HCT116 (cell line): ENCODE measurements around the gene LINGO1. TPM values are rescaled to one million over a fixed set of nuclear protein-coding genes. Genes with fewer than 3 reads are reported as not detected.

Source experiments
- ATAC-seq: fragments of 200-7000 bp; cut with Tn5 transposase; 2 replicates; pipeline ENCODE4 v1.9.1; 2020; ENCODE audit warnings: mild to moderate bottlenecking, moderate library complexity
- BruUV-seq: library from RNA; stranded (reverse); fragments of 400-500 nt; replicated peaks from 2 replicates; lab custom pipeline; 2021; lab: Mats Ljungman, UMichigan
- CTCF ChIA-PET: fragments of 300-600 bp; sonication (Branson Sonifier 250); formaldehyde crosslinking; loops from one replicate; lab custom pipeline; 2021; ENCODE audit warnings: antibody characterized with exemption; lab: Charles Lee
- POLR2A ChIA-PET: fragments of 300-600, 350-600 bp; sonication (Branson Sonifier 250); formaldehyde crosslinking; loops from one replicate; lab custom pipeline; 2021; ENCODE audit warnings: antibody characterized with exemption; lab: Charles Lee
- RAD21 ChIA-PET, 2 experiments: fragments of 300-600 bp; sonication (Branson Sonifier 250); formaldehyde crosslinking; loops; one replicate each; lab custom pipeline; 2023; ENCODE audit warnings: low total read pairs in 2 of 2; ENCODE audit not compliant: uncharacterized antibody in 2 of 2, unreplicated experiment in 2 of 2, low non-redundant PET in 1 of 2; lab: Charles Lee
- DNase-seq: peaks from one replicate; pipeline ENCODE4 v3.0.0-alpha.2; 2010; ENCODE audit warnings: low read depth, low spot score
- H2AFZ ChIP-seq: fragments of 200-600 bp; shearing (Covaris generic), sonication (generic); 2 replicates; pipeline ENCODE4 v1.6.1; 2017; ENCODE audit warnings: low read depth, mixed run types, mixed read lengths, antibody characterized with exemption, low read length; ENCODE audit not compliant: poor library complexity, severe bottlenecking
- H3K27ac ChIP-seq: 2 replicates; pipeline ENCODE4 v1.5.1; 2012; ENCODE audit warnings: low read depth, low read length
- H3K27me3 ChIP-seq: fragments of 200-600 bp; sonication (generic); 2 replicates; pipeline ENCODE4 v1.6.1; 2016; ENCODE audit warnings: mixed run types, low read length, mixed read lengths; ENCODE audit not compliant: insufficient read depth
- H3K36me3 ChIP-seq, 2 experiments: fragments of 200-500 bp in 1 of 2; fragments of 200-600 bp in 1 of 2; sonication (Bioruptor generic) in 1 of 2; sonication (generic) in 1 of 2; 2 replicates each; pipeline versions ENCODE4 v1.5.1 to v1.6.1; 2014 to 2016; ENCODE audit warnings: low read length in 2 of 2, inconsistent platforms in 1 of 2, mixed read lengths in 1 of 2, mixed run types in 1 of 2; ENCODE audit not compliant: insufficient read depth in 2 of 2, control insufficient read depth in 1 of 2
- H3K4me1 ChIP-seq, 2 experiments: fragments of 200-600 bp in 1 of 2; sonication (generic) in 1 of 2; 2 replicates each; pipeline versions ENCODE4 v1.5.1 to v1.6.1; 2012 to 2017; ENCODE audit warnings: low read length in 2 of 2, inconsistent platforms in 1 of 2, mild to moderate bottlenecking in 1 of 2, mixed read lengths in 1 of 2, mixed run types in 1 of 2, moderate library complexity in 1 of 2; ENCODE audit not compliant: insufficient read depth in 2 of 2, control insufficient read depth in 1 of 2
- H3K4me2 ChIP-seq: fragments of 200-600 bp; sonication (generic); 2 replicates; pipeline ENCODE4 v1.6.1; 2017; ENCODE audit warnings: mixed run types, low read length, mixed read lengths
- H3K4me3 ChIP-seq, 2 experiments: fragments of 200-600 bp in 1 of 2; sonication (generic) in 1 of 2; replicated peaks in 1 of 2; 2 replicates each; pipeline ENCODE4 v1.5.1; 2011 to 2016; ENCODE audit warnings: low read length in 2 of 2, control low read depth in 1 of 2, low read depth in 1 of 2, mild to moderate bottlenecking in 1 of 2, mixed read lengths in 1 of 2, mixed run types in 1 of 2
- H3K79me2 ChIP-seq: fragments of 200-600 bp; sonication (generic); 2 replicates; pipeline ENCODE4 v1.6.1; 2017; ENCODE audit warnings: mild to moderate bottlenecking, mixed run types, low read length, moderate library complexity, mixed read lengths; ENCODE audit not compliant: insufficient read depth
- H3K9ac ChIP-seq: fragments of 200-600 bp; sonication (generic); 2 replicates; pipeline ENCODE4 v1.6.1; 2016; ENCODE audit warnings: low read length, mixed read lengths
- H3K9me2 ChIP-seq: fragments of 200-600 bp; sonication (generic), shearing (Covaris generic); 2 replicates; pipeline ENCODE4 v1.6.1; 2017; ENCODE audit warnings: mixed run types, mild to moderate bottlenecking, moderate library complexity; ENCODE audit not compliant: insufficient read depth
- H3K9me3 ChIP-seq, 2 experiments: fragments of 200-500 bp in 1 of 2; fragments of 200-600 bp in 1 of 2; sonication (Bioruptor generic) in 1 of 2; sonication (generic) in 1 of 2; 2 replicates each; pipeline ENCODE4 v1.6.1; 2014 to 2017; ENCODE audit warnings: low read length in 2 of 2, mixed read lengths in 2 of 2, inconsistent platforms in 1 of 2, low read depth in 1 of 2, mild to moderate bottlenecking in 1 of 2, mixed run types in 1 of 2, moderate library complexity in 1 of 2; ENCODE audit not compliant: control insufficient read depth in 1 of 2, insufficient read depth in 1 of 2
- H4K20me1 ChIP-seq: fragments of 200-600 bp; sonication (generic), shearing (Covaris generic); 2 replicates; pipeline ENCODE4 v1.6.1; 2017; ENCODE audit warnings: mixed run types, mild to moderate bottlenecking, moderate library complexity; ENCODE audit not compliant: insufficient read depth
- CBX3 ChIP-seq: IDR thresholded peaks from 2 replicates; pipeline ENCODE4 v1.6.1; 2012; ENCODE audit warnings: low read depth
- EGR1 ChIP-seq: IDR thresholded peaks from 2 replicates; pipeline ENCODE4 v1.6.1; 2012; ENCODE audit warnings: low read depth
- EZH2phosphoT487 ChIP-seq: fragments of 200-600 bp; IDR thresholded peaks from 2 replicates; pipeline ENCODE4 v1.6.1; 2018; ENCODE audit warnings: antibody characterized with exemption, borderline replicate concordance
- JUND ChIP-seq: IDR thresholded peaks from 2 replicates; pipeline ENCODE4 v1.6.1; 2012
- POLR2AphosphoS5 ChIP-seq: IDR thresholded peaks from 2 replicates; pipeline ENCODE4 v1.6.1; 2011; ENCODE audit warnings: mild to moderate bottlenecking, low read depth, low read length, moderate library complexity
- TCF7L2 ChIP-seq: IDR thresholded peaks from 2 replicates; pipeline ENCODE4 v1.7.0; 2011; ENCODE audit warnings: borderline replicate concordance, inconsistent platforms; ENCODE audit not compliant: insufficient read depth, insufficient read length; ENCODE audit errors: extremely low read depth
- ZFX ChIP-seq: fragments of 450-650 bp; IDR thresholded peaks from 2 replicates; pipeline ENCODE4 v1.6.1; 2017
- intact Hi-C: fragments of 100-400 bp; cut with micrococcal nuclease; formaldehyde crosslinking; loops from 2 replicates; pipeline ENCODE4 v1.10.0; 2022
- total RNA-seq: library from RNA; stranded (reverse); gene quantifications from one replicate; pipeline ENCODE4 v1.2.1, GENCODE V29; 2021; ENCODE audit not compliant: unreplicated experiment

LINGO1 gene
- total RNA-seq, 1 experiment from 2014 or later, result 15.6 TPM

DNA sequence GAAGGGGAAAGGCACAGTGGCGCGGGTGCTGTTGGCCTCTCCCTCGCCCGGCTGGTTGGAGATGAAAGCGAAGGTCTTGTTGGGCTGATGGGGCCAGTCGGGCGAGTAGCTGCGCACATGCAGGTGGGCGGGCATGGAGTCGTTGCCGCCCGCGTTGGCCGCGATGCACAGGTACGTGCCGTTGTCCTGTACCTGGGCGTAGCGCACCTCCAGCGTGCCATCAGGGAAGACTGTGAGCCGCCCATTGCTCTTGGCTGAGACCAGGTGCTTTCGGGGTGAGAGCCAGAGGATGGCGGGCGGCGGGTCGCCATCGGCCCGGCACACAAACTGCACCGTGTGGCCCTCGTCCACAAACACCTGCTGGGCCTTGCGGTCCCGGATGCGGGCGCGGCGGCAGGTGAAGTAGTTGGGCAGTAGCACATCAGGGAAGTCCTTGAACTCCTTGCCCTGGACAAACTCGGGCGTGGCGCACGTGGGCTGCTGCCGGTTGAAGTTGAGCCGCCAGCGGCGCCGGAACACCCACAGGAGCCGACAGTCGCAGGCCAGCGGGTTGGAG is 18.4 kb downstream of the LINGO1 start:
- intact Hi-C loops, result no loop called here
- BruUV-seq, result no TSS peak
- CTCF ChIA-PET, result no interaction called here
- Histone ChIP-seq H3K9me3 (no peaks in the 10 kb centered on the region), H3K27me3 (no peaks in the 10 kb centered on the region), H3K9ac (no peak overlapping the region), H3K9me2 (no peaks in the 10 kb centered on the region), H3K4me2 (no peak overlapping the region), H4K20me1 (no peaks in the 10 kb centered on the region), H3K4me1 (peaks cover 0 to 15% of the 10 kb centered on the region in 2 experiments; a peak in 2 of 4 replicates), H3K4me3 (no peak overlapping the region), H3K36me3 (no peaks in the 10 kb centered on the region), H3K27ac (no peak overlapping the region), H3K79me2 (no peaks in the 10 kb centered on the region), H2AFZ (no peak overlapping the region)
- POLR2A ChIA-PET, result no interaction called here
- DNase-seq (no peak), ATAC-seq (no peak)
- RAD21 ChIA-PET, result no interaction called here
- no peak for TF ChIP-seq EGR1
- no peak for TF ChIP-seq ZFX
- TF ChIP-seq POLR2AphosphoS5, result no peak

DNA sequence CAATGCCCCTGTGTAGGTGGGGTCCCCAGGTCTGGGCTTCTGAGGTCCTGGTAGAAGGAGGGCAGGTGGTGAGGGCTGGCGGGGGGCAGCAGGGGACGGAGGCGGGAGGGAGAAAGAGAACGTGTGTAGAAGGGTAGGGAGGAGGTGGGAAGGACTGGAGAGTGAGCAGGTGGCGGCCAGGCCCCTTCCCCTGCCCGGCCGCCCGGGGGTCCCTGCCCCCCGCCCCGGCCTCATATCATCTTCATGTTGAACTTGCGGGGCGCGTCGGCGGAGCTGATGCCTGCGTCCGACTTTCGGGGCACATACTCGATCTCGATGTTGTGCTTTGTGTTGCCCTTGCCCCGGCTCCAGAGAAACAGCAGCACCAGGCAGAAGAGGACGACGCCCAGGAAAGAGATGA is 18.9 kb downstream of the LINGO1 start:
- CTCF ChIA-PET, result no interaction called here

More for the DNA sequence above, 18.9 kb downstream of the LINGO1 start:
- Histone ChIP-seq H3K27ac (no peak overlapping the region), H3K4me1 (peaks cover 0 to 20% of the 10 kb centered on the region in 2 experiments; a peak in 3 of 4 replicates), H3K9ac (no peak overlapping the region), H3K4me2 (no peak overlapping the region), H3K9me2 (no peaks in the 10 kb centered on the region), H3K36me3 (no peaks in the 10 kb centered on the region), H3K27me3 (no peaks in the 10 kb centered on the region), H4K20me1 (no peaks in the 10 kb centered on the region), H3K4me3 (no peak overlapping the region), H3K79me2 (no peaks in the 10 kb centered on the region), H2AFZ (no peak overlapping the region), H3K9me3 (no peaks in the 10 kb centered on the region)
- no TSS peak for BruUV-seq
- ChIA-PET POLR2A (no interaction called here), RAD21 (no interaction called here)
- DNase-seq (no peak), ATAC-seq (no peak)
- intact Hi-C loops, result no loop called here
- TF ChIP-seq JUND, result no peak
- no peak for TF ChIP-seq EZH2phosphoT487
- TF ChIP-seq TCF7L2, result no peak
- no peak for TF ChIP-seq CBX3
